GM21576 (cell line): Measurements from ENCODE around the gene CYB561D2.
A peak's percentile ranks its signal among the peaks of the same experiment; 100 is the strongest.
"Not testable (repeated sequence)": the region's sequence is repeated elsewhere in the genome, so short reads cannot be mapped to it uniquely, and the experiment has no call there.

ENCODE experiments used
- ATAC-seq: cut with Tn5 transposase; IDR thresholded peaks from one replicate; pipeline ENCODE4 v1.9.1; 2021; ENCODE audit warnings: mild to moderate bottlenecking, moderate library complexity; ENCODE audit not compliant: unreplicated experiment

Gene CYB561D2, protein sequence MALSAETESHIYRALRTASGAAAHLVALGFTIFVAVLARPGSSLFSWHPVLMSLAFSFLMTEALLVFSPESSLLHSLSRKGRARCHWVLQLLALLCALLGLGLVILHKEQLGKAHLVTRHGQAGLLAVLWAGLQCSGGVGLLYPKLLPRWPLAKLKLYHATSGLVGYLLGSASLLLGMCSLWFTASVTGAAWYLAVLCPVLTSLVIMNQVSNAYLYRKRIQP

DNA sequence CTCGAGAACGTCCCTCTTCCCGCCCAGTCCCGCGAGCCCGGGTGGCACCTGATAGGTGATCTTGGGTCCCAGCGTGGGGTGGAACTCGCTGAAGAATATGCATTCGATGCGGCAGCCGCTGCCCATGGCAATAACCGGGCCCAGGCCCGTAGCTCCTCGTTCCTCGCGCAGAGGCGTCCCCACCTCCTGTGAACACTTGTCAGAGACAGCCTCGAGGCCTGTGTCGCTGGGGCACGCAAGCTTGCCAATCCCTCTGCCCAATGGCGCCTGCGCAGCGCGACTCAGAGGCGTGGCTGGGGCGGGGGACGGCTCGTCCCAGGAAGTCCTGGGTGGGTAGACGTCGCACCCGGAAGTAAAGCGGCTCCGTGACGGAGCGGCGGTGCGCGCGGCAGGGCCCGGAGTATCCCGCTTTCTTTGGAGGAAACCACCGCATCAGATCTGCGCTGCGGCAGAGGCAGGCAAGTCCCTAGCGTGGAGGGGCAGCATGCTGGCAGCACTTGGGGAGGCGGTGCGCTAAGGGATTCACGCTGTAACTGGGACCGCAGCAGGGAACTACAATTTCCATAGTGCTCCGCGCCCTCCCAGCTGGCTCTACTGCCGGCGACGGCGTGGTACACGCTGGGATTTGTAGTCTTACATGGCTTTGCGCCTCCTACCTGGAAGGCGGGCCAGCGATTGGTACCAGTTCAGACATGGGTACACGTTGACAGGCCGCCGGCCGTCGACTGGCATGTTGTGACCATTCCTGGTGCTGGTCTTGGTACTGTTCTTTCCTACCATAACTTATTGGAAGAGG, at the start of gene CYB561D2, which contains the start of gene NPRL2:
TSS of gene CYB561D2 (plus strand) at position 336 of the 796 bp plus-strand sequence. CDS start 572 bp downstream, outside the sequence.
TSS of gene NPRL2 (minus strand) at position 249 of the 796 bp plus-strand sequence. CDS start at position 126, 123 bp downstream.
- peak; percentile 74 for ATAC-seq

- no peak for ATAC-seq
Measured at GRCh38 chr3:50302095-50303012, 48.3 kb upstream of the CYB561D2 start.

DNA sequence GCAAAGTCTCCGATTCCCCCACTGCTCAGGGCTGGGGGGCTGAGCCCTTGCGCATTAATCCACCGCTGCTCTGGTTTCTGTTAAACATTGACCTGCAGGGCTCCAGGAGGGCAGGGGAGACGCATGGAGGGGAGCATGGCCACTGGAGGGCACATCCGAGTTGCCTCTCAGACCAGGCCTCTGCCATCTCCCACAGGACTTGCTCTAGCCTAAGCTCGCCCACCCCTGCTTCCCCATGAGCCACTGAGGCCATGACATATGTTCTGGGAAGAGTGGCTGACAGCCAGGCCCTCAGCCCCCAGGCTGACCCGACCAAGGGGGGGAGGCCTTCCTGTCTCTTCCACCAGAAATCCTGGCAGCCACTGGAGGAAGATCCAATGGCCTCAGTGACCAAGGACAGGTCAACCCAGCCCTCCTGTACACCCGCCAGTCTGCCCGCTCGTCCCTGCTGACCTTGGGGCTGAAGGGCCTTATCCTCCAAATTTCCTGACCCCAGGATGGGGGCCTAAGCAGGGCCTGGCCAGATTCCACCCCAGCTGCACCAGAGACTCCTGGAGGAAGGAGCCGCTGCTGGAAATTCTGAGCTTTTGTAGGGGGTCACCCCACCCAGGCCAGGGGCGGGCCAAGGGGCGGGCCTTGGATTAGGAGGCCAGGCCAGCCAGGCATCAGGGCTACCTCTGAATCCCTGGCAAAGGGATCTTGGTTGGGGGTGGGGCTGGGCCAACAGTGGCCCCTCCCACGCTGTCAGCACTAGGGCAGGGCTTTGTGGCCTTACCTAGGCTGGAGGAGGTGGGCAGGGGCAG, 47.4 kb upstream of the CYB561D2 start, which contains the start of gene HYAL1:
TSS of gene HYAL1 (minus strand) at position 562 of the 803 bp plus-strand sequence. CDS start 618 bp downstream, outside the sequence.
- ATAC-seq = no peak

DNA sequence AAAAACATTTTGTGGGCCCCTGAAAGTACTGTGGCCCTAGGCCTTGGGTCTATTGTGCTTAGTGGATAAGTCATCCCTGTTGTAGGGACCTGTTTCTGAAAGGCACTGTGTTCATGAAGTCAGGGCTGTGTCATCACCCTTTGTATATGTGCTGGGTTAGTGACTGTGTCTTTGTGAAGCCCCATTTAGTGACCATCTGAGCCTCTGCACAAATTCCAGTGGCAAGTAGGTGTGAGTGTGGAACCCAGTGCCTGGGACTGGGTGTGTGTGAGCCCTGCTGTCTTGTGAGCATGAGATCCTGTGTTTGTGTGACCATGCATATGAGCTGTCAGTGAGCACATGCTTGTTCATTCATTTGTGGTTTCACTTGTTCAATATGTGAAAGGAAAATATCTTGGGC, 46.1 kb upstream of the CYB561D2 start:
- ATAC-seq = no peak

DNA sequence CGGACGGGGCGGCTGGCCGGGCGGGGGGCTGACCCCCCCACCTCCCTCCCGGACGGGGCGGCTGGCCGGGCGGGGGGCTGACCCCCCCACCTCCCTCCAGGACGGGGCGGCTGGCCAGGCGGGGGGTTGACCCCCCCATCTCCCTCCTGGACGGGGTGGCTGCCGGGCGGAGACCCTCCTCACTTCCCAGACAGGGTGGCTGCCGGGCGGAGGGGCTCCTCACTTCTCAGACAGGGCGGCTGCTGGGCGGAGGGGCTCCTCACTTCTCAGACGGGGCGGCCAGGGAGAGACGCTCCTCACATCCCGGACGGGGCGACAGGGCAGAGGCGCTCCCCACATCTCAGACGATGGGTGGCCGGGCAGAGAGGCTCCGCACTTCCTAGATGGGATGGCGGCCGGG, 38.6 kb upstream of the CYB561D2 start:
- not testable (repeated sequence) for ATAC-seq

GRCh38 chr3:50314342-50314741, 36.3 kb upstream of the CYB561D2 start:
- no peak for ATAC-seq

DNA sequence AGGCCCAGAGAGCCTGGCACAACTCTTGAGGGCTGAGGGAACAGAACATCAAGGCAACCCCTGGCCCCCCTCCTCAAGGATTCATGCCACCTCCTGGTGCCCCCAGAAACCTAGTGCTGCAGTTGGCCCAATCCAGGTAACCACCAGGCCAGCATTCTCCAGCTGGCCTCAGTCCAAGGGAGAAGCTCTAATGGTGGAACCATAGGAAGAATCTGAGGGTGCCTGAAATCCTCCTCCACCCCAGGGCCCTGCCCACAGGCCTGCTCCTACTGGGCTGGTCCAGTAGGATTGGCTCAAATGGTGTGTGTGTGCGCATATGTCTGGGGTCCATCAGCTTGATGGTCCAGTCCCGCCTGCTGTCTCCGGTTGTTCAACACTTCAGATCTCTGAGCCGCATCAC, 35.8 kb upstream of the CYB561D2 start:
- no peak for ATAC-seq

DNA sequence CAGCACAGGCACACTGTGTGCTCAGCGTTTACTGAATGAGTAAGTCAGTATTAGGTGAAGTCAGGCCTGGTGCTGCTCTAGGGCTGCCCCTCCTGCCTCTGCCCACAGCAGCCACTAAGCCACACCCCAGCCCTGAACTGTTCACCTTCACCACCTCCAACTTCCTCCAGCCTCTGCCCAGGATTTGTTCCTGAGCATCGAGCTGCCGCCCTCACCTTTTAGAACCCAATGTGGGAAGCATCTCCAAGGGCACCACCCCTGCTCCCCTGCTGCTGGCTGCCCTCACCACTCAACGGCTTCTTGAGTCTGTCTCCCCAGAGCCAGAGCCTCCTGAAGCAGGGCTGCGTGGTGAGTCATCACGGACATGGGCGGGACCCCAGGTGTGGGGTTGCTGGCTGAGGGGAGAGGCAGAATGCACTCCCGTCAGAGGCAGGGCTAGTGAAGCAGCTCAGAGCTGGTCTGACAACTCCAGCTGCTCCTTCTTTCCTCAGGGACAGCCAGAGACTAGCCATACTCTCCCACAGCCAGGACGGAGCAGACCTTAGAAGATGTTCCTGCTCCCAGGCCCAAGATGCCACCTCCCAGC, 33.9 kb upstream of the CYB561D2 start:
- ATAC-seq = no peak

DNA sequence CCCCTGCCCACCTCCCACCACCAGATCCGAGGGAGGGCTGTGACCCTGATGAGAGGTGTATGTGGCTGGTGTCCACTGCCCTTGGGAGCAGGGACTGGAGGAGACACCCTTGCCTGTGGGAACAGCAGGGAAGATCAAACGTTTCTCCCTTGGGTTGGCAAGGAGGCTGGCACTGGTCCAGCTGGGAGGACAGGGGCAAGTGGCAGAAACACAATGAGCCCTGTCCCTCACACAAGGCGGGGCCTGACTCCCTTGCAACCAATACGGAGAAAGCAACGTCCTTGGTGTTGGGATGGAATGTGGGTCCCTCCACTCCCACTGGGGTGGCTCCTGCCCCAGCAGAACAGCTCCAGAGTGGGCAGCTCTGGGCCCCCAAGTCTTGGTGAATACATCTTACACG, 33.4 kb upstream of the CYB561D2 start:
- ATAC-seq = no peak

- no peak for ATAC-seq
Measured at GRCh38 chr3:50318163-50318562, 32.5 kb upstream of the CYB561D2 start.

DNA sequence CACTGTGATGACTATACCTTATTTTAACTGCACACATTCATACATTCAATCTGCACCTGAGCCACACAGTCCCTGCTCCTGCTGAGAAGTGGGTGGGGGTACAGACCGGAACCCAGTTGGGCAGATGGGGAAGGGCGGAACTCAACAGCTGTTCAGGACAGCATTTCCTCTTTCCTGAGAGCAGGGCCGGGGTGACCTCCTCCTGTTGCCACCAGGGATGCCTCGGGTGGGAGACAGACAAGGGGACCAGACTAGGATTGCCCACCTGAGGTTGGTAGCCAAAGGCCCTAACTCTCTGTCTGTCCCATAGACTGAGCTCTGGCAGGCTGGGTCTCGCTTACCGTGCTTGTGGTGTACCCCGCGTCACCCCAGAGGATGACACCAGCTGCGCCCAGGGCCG, 32.0 kb upstream of the CYB561D2 start:
- no peak for ATAC-seq

GRCh38 chr3:50319181-50319893, 31.3 kb upstream of the CYB561D2 start:
- ATAC-seq = no peak

- ATAC-seq = no peak
Measured at GRCh38 chr3:50319894-50320625, 30.6 kb upstream of the CYB561D2 start.

- ATAC-seq = peak; percentile 37
Measured at GRCh38 chr3:50320853-50321335, 29.8 kb upstream of the CYB561D2 start.

GRCh38 chr3:50321336-50322114, 29.1 kb upstream of the CYB561D2 start:
- peak; percentile 61 for ATAC-seq

DNA sequence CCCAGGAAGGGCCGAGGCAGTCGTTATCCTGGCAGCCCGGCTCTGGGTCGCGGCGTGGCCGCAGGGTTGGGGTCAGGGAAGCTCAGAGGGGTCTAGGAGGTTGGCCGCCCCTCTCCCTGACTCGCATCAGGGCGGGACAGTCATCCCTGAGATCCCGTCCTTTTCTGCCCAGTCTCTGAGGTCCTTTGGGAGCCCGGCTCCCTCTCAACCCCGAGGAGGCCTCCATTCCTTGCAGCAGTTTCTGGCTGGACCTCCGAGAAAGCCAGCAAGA, 28.6 kb upstream of the CYB561D2 start:
- ATAC-seq = no peak

DNA sequence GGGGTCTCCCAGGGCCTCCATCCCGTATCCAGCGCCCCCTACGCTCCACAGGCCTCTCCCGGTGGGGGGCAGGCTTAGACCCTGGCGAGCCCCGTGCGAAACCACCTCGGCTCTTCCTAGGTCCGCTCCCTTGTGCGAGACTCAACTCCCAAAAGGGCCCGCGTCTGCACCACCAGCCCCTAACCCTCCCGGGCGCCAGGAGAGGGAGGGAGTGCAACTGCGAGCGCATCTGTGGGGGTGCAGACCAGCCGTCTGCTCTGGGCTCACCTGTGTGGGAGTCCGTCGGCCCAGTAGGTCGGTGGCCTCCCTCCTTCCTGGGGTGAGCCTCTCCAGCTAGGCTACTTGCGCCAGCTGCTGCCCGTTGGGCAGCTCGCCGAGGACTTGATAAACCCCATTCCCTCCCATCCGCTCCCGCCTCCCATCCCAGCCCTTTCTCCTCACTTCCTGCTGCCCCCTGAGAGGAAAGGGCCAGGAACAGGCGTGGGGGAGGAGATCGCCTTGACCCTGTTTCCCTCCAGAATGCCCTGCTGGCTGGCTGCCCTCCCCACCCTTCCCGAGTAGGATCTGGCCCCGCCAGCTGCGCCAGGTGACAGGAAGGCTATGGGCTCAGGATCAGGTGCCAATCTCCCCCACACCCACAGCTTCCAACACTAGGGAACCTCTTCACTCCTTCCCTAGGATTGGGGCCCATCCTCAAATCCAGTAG, 28.1 kb upstream of the CYB561D2 start, which contains the start of gene HYAL2:
TSS of gene HYAL2 (minus strand) at position 360 of the 706 bp plus-strand sequence. CDS start 2,256 bp downstream, outside the sequence.
- ATAC-seq = no peak
